H1 (cell line): ENCODE results near the gene ZNF282. TPM values are rescaled to one million over a fixed set of nuclear protein-coding genes. Genes with fewer than 3 reads are reported as not detected.

Source experiments
- BACH1 ChIP-seq: IDR thresholded peaks from 2 replicates; pipeline ENCODE4 v1.6.1; 2012; ENCODE audit warnings: low read length, improper control_type of control experiment
- BRCA1 ChIP-seq: IDR thresholded peaks from 2 replicates; pipeline ENCODE4 v1.6.1; 2012; ENCODE audit warnings: low read depth, low read length, improper control_type of control experiment
- FOSL1 ChIP-seq: IDR thresholded peaks from 2 replicates; pipeline ENCODE4 v1.6.1; 2011; ENCODE audit warnings: mild to moderate bottlenecking, low read depth, low read length, moderate library complexity; ENCODE audit not compliant: insufficient read depth
- POLR2A ChIP-seq, 2 experiments: IDR thresholded peaks; 1 replicate in 1 of 2; 2 replicates in 1 of 2; pipeline ENCODE4 v1.6.1; 2011; ENCODE audit warnings: low read depth in 2 of 2, low read length in 2 of 2, mild to moderate bottlenecking in 2 of 2; ENCODE audit errors: control extremely low read depth in 1 of 2
- polyA plus RNA-seq, 7 experiments: library from polyadenylated mRNA; depleted of rRNA in 3 of 7; stranded (reverse) in 5 of 7; unstranded in 2 of 7; fragments of >200 nt in 5 of 7; fragments of 200-250 nt in 2 of 7; gene quantifications; 1 replicate in 5 of 7; 2 replicates in 1 of 7; 4 replicates in 1 of 7; pipeline versions ENCODE4 v1.2.1 to v1.2.3, GENCODE V29; 2011 to 2013; ENCODE audit warnings: missing spikeins in 2 of 7, mixed read lengths in 2 of 7
- total RNA-seq: library from RNA; stranded (reverse); fragmentation: NEBNext Ultra II Directional; extraction: Animal tissue kit (Norgen Biotek cat#: 25700); gene quantifications from 2 replicates; pipeline ENCODE4 v1.2.1, GENCODE V29; 2021
- TF ChIP-seq, protein P1 (sequence below): IDR thresholded peaks from 2 replicates; pipeline ENCODE4 v1.6.1; 2011; ENCODE audit warnings: low read length, improper control_type of control experiment

The ZNF282 gene
- total and polyA plus RNA-seq, 2 of the 8 experiments (the other 6 are each of a cell fraction or from before 2014, with no cell fraction given): 16.9 to 36.3 TPM

DNA sequence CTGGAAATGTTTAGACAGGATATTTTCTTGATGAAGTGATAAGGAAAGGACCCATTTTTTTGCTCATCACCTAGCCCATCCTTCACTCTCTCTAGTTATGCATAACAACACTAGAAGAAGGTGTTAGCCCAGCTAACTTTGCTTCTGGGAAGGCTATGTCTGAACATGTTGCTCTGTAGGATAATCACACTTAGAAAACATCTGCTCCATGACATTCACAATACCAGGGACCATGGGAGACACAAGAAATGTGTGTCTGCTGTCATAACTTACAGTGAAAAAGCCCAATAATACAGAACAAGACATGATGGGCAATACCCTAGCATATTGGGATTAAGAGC, 13.9 kb upstream of the ZNF282 start (continued):
- TF ChIP-seq, protein P1, sequence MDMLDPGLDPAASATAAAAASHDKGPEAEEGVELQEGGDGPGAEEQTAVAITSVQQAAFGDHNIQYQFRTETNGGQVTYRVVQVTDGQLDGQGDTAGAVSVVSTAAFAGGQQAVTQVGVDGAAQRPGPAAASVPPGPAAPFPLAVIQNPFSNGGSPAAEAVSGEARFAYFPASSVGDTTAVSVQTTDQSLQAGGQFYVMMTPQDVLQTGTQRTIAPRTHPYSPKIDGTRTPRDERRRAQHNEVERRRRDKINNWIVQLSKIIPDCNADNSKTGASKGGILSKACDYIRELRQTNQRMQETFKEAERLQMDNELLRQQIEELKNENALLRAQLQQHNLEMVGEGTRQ: no peak
- TF ChIP-seq POLR2A (IDR thresholded peaks at IDR 0.05; ENCODE audit: control extremely low read depth in 1 of 2, low read depth in 2 of 2, low read length in 2 of 2): no peak; a peak in 1 of 3 replicates
- no peak for TF ChIP-seq BRCA1
- TF ChIP-seq FOSL1: no peak
- TF ChIP-seq BACH1: no peak
